Raji (cell line): ENCODE measurements around the gene EDN2.

Experiments
- POLR2A ChIP-seq: IDR thresholded peaks from 2 replicates; pipeline ENCODE4 v1.6.1; 2011; ENCODE audit warnings: low read depth, low read length, control low read depth; ENCODE audit not compliant: insufficient read depth

EDN2 gene

DNA sequence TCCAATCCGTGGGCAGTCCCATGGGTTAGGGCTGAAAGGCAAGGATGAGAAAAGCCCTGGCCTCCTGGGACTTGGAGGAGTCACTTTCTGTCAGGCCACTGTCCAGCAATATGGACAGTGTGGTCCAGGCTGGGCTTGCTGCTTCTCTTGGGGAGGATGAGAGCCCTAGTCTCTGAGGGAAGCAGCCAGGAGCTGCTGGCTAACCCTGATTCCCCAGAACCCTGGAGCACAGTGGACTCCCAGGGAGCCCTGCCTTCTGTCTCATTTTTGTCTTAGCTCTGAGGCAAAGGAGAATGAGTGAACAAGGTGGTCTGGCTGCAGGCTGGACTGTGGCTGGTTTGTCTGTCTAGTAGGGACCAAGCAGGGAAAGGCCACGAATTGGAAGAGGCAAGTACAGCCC is 23.8 kb upstream of the EDN2 start:
- TF ChIP-seq POLR2A, result no peak

DNA sequence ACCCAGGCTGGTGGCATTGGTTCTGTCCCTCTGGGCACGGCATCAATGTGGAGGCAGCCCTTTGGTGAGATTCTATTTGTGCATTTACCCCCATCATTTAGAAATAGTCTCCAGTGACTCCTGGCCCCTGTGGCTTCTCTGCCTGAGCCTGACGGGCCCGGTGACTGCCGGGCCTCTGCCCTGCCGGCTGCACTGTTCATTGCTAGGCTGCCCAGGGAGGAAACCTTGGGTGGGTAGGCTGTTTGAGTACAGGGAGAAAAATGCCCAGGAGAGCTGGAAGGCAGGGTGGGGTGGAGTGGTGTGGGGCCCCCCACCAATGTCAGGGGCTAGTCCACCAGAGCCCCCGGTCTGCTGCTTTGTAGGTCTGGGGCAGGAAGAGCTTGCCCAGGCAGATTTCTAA is 23.4 kb upstream of the EDN2 start:
- no peak for TF ChIP-seq POLR2A

DNA sequence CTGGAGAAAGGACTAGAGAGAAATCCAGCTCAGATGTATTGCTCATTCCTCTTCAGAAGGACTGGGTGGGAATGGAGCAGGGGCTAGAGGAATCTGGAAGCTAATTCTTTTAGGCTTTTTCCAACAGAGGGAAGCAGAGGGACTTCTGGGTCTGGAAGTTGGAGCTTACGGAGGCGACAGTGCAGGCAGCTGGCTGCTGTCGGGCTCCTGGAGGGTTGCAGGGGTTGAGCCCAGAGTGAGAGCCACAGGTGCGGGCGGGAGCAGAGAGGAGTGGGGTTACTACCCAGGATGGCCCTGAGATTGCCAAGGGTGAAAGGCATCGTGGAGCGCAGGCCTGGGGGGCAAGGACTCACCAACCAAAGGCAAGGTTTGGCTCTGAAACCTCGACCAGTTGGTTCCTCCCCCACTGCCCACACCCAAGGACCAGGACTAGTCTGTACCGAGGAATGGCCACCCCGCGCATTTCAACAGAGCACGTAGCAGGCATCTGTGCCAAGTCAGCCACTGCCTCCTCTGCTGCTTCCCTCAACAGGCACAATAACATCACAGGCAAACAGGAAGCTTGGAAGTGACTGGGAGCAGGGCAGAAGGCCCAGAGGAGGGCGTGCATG is 22.7 kb upstream of the EDN2 start:
- TF ChIP-seq POLR2A, result no peak

DNA sequence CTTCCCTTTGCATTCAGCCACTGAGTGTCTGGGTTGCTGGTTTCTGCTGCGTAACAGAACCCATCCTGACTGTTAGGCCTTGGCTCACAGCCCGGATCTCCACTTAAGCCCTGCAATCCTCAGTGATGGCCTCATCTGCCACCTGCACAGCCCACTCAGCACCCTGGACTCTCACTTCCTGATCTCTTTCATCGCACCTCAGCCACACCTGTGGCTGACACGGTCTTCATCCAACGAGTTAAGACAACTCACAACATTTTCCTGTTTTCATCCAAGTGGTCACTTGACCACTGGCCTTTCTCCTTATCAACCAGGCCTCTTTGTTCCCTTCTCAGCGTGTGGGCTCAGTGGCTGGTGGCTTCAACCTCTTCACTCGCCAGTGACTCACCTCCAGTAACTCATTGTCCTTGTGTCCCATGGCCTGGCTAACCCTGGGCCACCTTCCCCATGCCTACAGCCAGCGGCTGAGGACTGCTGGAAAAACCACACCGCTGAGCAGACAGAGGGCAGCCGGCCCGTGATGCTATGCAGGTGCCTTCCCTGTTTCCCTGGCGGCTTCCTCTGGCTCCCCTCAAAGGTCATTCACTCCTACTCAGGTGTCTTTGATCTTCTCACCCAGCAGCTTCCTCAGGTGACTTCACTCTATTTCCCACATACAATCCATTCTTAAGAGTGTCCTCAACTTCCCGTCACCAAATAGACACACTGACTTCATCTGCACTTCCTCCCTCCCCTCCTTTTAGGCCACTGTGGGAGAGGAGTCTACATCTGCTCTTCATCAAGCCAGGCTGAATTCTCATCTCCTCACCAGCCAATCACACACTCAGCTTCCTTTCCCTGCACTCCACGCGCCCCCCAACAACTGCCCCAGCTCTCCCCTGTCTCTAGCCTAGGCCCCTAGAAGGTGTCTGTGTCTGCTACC is 19.9 kb upstream of the EDN2 start:
- TF ChIP-seq POLR2A, result no peak

DNA sequence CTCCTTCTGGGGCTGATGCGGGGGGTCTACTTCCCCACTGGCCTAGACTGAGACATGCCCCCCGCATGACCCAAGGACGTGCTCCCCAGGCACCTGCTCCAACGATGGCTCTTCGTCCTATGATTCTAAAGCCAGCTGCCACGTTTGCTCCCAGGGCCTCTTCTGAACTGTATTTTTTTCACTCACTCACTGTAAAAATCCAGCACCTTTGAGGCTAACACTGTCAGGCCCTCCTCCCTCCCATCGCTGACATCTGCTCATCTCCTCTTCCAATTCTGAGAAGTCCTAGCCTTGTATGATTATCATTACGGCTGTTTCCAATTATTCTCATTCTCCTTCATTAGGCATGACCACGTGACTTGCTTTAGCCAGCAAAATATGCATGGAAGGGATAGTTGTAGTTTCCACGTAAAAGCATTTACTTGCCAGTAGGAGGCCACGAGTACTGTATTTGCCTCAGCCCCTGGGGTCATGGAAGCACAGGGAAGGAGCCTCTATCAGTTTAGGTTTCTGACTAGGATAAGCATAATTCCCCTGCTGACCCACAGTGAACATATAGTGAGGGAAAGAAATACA is 19.1 kb upstream of the EDN2 start:
- TF ChIP-seq POLR2A, result no peak

DNA sequence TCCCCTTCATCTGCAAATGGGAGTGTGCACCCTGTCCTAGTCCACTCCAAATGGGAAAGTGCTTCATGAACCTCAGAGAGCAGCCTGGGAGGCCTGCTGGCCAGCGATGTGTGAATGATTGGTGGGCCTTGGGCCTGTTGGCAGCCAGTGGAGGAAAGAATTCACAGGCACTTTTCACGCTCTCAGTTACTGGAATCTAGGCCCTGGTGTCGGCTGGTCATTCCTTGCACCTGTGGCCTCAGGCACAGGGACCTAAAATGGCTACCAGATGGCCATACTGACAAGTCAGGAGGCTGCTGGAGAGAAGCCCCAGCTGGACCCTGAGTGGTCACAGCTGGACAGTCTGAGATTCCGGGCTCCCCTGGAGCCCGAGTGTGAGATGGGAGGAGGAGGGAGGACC is 18.4 kb upstream of the EDN2 start:
- TF ChIP-seq POLR2A, result no peak

DNA sequence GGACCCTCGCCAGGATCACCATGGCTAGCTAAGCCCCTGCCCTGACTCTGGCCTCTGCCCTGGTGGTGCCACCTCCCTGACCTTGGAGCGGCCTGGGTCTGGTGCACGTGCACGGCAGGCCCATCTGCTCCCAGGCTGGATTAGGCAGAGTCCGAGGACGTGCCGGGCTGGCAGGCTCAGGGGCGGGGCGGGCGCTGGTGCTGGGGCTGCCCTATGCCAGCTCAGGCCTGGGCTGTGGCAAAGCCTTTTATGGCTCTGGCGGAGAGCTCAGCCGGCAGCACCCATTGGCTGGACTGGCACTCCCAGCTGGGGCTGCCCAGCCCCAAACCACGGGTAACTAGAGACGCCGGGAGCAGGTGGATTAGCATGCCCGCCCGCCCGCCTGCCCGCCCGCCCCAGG is 17.1 kb upstream of the EDN2 start:
- no peak for TF ChIP-seq POLR2A

DNA sequence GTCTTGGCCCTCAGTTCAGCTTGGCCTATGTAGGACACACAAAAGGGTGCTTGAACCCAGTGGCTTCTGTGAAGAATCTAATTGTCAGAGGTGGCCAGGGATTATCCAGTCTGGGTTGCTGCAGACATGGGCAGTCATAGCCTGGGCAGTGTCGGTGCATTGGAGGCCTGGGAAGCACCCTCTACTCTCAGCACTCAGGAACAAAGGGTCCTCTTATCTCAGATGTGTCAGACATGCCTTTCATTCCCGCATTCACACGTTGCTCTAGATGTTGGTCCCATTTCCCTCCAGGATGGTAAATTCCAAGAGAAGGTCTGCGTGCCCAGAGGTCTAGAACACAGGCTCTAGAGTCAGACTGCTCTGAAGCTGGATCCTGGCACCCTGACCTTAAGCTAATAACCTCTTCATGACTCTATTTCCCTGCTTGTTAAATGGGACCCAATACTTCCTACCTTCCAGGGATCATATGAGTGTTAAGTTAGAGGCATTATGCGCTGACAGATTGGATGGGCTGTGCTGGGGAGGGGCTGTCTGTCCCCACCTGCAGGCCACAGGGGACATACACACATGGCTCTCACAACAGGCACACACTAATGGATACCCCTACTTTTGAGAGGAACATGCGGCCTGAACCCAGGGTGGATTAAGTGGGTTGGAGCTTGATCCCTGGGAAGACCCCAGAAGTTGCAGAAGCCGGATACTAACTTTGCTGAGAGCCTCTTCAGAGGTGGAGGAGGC is 16.5 kb upstream of the EDN2 start:
- no peak for TF ChIP-seq POLR2A

DNA sequence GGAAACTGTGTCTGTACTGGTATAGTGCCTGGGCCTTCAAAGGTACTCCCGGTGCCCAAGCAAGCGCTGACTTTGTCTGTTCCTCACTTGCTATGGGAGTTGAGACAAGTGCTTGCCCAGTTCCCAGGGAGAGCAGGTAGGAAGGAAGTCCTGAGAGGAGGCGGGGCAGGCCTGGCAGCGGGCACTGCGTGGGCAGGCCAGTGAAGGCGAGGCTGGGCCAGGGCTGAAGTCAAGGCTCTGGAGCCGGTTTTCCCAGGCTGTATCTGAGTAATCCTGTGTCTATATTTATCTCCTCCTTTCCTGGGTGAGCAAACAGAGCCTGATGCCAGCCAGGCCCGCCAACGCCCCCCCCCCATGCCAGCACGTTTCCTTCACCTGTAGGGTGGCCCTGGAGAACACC is 15.9 kb upstream of the EDN2 start:
- TF ChIP-seq POLR2A, result no peak

DNA sequence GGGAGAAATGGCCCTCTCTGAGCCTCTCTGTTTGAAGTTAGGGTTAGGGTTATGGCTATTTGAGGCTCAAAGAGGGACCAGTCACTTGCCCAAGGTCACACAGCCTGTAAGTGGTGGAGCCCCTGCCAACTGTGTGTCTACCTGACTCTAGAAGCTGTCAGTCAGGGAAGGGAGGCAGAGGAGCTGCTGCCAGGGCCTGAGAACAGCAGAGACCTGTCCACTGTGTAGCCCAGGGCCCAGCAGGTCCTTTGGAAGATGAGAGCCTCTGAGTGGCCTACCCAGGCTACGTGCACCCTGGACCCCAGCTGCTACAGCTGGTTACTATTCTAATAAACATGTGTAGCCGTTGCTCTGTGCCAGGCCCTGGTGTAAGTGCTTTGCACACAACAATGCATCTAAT is 15.1 kb upstream of the EDN2 start:
- TF ChIP-seq POLR2A, result no peak

DNA sequence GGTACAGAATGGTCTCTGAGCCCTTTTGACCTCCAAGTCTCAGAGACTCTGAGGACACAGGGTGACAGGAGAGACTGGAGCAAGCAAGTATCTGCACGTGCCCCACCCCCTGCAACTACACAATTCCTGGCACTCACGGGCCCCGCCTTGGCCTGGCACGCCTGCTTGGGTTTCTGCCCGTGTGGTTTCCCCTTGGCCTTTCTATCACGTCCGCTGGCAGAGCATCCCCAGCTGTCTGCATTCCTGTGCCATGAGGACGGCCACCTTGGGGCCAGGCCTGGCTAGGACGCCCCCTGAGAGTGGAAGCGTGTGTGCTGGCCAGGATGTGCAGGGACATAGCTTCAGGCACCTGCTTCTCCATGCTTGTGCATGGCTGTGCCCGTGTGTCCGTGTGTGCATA is 14.3 kb upstream of the EDN2 start:
- no peak for TF ChIP-seq POLR2A

DNA sequence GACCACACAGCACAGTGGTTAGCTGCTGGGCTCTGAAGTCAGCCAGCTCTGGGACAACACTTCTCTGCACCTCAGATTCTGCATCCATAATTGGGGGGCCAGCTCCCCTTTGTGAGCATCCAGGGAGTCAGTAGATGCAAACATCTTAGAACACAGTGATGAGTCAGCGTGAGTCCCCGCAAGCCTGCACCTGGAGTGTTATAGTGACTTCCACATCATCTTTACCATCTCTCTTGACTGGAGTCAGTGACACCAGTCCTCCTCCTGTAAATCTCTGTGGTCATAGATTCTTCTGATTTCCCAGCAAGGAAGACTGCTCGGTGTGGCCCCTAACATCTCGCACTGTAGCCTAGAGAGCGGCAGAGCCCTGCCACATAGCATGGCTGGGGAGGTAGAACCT is 13.9 kb upstream of the EDN2 start:
- no peak for TF ChIP-seq POLR2A

DNA sequence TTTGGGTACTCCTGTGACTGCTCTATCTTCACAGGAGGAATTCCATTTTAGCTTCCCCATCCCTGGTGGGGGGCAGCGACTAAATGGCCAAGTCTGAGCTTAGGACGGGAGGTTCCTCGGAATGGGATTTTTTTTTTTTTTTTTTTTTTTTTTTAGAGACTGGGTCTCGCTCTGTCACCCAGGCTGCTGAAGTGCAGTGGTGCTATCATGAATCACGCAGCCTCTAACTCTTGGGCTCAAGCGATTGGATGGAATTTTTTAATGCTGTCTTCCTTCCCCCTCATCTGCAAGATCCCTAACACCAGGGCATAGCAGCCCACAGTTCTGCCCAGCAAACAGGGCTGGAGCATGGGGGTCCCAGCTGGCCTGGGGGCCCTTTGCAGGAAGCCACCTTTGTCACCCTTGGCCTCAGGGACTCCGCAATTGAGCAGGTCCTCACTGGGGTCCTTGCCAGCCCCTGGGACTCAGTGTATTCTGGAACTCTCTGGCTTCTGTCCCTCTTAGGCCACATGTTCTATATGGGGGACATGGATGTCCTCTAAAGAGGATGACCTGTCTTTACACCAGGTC is 13.1 kb upstream of the EDN2 start:
- no peak for TF ChIP-seq POLR2A

DNA sequence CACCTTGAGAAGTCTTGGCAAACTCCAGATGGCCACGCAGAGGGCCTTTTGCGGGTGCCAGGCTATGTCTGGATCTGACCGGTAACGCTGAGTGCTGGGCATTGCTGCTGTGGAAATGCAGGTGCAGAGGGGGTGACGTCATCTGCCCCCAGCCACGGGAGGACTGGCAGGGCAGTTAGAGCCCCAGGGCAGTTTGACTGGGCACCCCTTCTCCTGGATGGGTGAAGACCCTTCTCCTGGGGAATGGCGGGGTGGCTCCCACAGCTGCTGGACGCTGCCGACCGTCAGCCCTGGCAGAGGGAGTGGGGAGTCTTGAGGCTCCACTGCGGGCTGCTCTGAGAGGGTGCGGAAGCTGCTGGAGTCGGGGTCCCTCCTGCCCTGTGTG is 12.6 kb upstream of the EDN2 start:
- no peak for TF ChIP-seq POLR2A
